ENCODE results near the gene ORM1.
A peak's percentile ranks its signal among the peaks of the same experiment; 100 is the strongest.
"Not testable (repeated sequence)": the region's sequence is repeated elsewhere in the genome, so short reads cannot be mapped to it uniquely, and the experiment has no call there.

The ORM1 gene

DNA sequence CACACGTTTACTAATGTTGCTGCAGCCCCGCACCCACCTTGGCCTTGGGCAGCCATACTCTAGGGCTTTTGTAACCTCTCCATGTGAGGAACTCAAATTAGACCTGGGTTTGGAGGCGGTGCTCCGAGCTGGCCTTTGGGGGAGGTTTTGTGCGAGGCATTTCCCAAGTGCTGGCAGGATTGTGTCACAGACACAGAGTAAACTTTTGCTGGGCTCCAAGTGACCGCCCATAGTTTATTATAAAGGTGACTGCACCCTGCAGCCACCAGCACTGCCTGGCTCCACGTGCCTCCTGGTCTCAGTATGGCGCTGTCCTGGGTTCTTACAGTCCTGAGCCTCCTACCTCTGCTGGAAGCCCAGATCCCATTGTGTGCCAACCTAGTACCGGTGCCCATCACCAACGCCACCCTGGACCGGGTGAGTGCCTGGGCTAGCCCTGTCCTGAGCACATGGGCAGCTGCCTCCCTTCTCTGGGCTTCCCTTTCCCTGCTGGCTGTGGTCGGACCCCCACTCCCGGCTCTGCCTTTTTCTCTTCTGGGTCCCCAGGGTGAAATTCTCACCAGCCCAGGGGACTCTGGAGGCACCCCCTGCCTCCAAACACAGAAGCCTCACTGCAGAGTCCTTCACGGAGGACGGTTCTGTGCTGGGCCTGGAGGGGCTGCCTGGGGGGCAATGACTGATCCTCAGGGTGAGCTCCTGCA, at the start of gene ORM1:
Gene ORM1, plus strand, starts transcription at position 268 of the 701 bp plus-strand sequence. Its CDS starts 36 bp downstream, at position 304.
- not testable (repeated sequence) for H3K27me3 ChIP-seq, H3K9me3 ChIP-seq, H3K36me3 ChIP-seq
- Histone ChIP-seq H3K27ac (peak within 1 kb of the TSS; percentile 63), H3K4me3 (ENCODE audit: low read depth in 1 of 2, low read length in 1 of 2) (peak within 1 kb of the TSS; percentile 24 to 58), H3K4me1 (ENCODE audit: control insufficient read depth in 1 of 2, insufficient read depth in 1 of 2, low read depth in 1 of 2, low read length in 1 of 2) (peaks cover 61 to 68% of the 10 kb centered on the region in 2 experiments)

DNA sequence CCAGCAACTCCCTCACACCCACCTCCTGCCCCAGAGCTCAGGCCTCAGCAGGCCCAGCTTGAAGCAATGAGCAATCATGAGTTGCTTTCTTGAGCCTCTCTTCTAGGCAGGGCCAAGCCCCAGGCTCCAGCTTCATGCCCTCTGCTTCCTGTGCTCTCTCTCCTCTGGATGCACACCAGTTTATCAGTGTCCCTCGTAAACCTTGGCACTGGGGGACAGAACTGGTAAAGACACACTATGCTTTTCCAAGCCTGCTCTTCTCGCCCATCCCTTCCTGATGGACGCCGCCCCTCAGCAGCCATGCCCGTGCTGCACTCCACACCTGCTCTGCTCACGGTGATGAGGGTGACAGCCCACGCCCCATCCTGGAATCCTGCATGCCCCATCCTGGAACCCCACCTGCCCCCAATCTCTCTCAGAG, 49.4 kb upstream of the ORM1 start:
- peaks cover 4% of the 10 kb centered on the region for H3K27me3 ChIP-seq
- H3K9me3 ChIP-seq, result no peaks in the 10 kb centered on the region
- TF ChIP-seq CTCF (IDR thresholded peaks at IDR 0.05), result no peak
- no peak overlapping the region for H3K4me3 ChIP-seq (ENCODE audit: low read depth in 1 of 2, low read length in 1 of 2)
- H3K4me1 ChIP-seq (ENCODE audit: control insufficient read depth in 1 of 2, insufficient read depth in 1 of 2, low read depth in 1 of 2, low read length in 1 of 2), result no peaks in the 10 kb centered on the region
- H3K27ac ChIP-seq, result no peak overlapping the region
- no peaks in the 10 kb centered on the region for H3K36me3 ChIP-seq

- Histone ChIP-seq H3K27ac (no peak overlapping the region), H3K4me1 (ENCODE audit: control insufficient read depth in 1 of 2, insufficient read depth in 1 of 2, low read depth in 1 of 2, low read length in 1 of 2) (no peaks in the 10 kb centered on the region), H3K27me3 (peaks cover under 1% of the 10 kb centered on the region), H3K4me3 (ENCODE audit: low read depth in 1 of 2, low read length in 1 of 2) (no peak overlapping the region), H3K9me3 (no peaks in the 10 kb centered on the region), H3K36me3 (no peaks in the 10 kb centered on the region)
- no peak for TF ChIP-seq CTCF (IDR thresholded peaks at IDR 0.05)
Measured at GRCh38 chr9:114274217-114274616, 48.7 kb upstream of the ORM1 start.

GRCh38 chr9:114275246-114276004, 47.5 kb upstream of the ORM1 start:
- no peak for TF ChIP-seq CTCF (IDR thresholded peaks at IDR 0.05)
- no peaks in the 10 kb centered on the region for H3K27me3 ChIP-seq
- no peaks in the 10 kb centered on the region for H3K36me3 ChIP-seq
- H3K27ac ChIP-seq, result no peak overlapping the region
- no peaks in the 10 kb centered on the region for H3K9me3 ChIP-seq
- H3K4me3 ChIP-seq (ENCODE audit: low read depth in 1 of 2, low read length in 1 of 2), result no peak overlapping the region
- no peaks in the 10 kb centered on the region for H3K4me1 ChIP-seq (ENCODE audit: control insufficient read depth in 1 of 2, insufficient read depth in 1 of 2, low read depth in 1 of 2, low read length in 1 of 2)

DNA sequence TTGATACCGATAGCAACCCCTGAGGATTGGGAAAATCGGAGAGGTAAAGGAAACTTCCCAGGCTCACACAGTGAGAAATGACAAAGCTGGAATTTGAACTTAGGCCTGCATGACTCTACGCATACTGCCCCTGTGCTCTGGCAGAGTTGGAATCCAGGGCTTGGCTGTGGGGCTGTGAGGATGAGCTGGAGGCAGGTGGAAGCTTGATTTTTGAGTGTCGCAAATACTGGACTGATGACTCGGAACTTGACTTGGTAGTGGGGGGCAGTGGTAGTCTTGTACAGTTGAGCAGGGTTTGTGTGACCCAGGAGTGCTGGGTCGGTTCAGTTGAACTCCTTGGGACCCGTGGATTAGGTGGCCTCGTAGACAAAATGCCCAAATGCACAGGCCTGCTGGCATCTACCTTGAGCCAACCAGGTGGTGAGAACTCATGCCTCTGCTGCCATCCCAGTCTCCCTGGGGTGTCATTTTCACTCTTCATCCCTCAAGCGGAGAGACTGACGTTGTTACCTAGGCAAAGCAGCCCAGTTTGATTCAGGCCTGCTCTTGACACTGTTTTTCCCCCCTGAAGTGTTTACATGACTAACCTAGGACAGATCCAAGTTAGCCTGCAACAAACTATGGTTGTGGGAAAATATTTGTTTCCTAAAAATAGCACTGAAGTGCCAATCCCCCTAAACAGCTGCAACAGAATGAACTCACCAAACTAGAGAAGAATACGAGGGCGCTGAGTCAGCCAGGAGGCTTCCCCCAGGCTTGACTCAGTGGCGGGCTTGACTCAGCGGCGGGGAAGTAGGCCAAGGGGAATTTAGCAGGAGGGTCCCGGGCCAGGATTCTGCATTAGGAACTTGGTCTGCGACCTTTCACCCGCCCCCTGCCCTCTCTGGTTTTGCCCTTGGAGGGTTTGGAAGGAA, 45.7 kb upstream of the ORM1 start:
- Histone ChIP-seq H3K4me1 (ENCODE audit: control insufficient read depth in 1 of 2, insufficient read depth in 1 of 2, low read depth in 1 of 2, low read length in 1 of 2) (no peaks in the 10 kb centered on the region), H3K27ac (no peak overlapping the region), H3K9me3 (no peaks in the 10 kb centered on the region), H3K27me3 (no peaks in the 10 kb centered on the region), H3K36me3 (no peaks in the 10 kb centered on the region), H3K4me3 (ENCODE audit: low read depth in 1 of 2, low read length in 1 of 2) (no peak overlapping the region)
- no peak for TF ChIP-seq CTCF (IDR thresholded peaks at IDR 0.05)

Measured in neutrophil (primary cell).